ENCODE results near the gene ZNF827.

The ZNF827 gene

DNA sequence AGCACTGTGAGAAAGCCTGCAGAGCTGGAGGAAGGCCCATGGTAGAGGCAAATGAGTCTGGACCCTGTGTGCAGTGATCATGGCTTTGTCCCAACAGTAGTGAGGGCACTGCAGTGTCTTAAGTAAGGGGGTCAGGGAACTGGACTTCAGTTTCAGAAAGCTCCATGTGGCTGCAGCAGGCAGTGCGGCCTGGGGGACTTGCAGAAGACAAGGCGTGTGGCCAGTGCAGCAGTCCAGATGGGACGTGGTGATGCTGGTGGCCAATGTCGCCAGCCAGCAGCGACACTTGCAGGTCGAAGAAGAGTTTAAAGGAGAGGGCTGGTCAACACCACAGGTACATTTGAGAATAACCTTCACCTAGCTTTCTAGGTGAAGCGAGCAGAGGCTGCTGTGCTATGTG is 113.4 kb downstream of the ZNF827 start:
- DNase-seq, result no peak

DNA sequence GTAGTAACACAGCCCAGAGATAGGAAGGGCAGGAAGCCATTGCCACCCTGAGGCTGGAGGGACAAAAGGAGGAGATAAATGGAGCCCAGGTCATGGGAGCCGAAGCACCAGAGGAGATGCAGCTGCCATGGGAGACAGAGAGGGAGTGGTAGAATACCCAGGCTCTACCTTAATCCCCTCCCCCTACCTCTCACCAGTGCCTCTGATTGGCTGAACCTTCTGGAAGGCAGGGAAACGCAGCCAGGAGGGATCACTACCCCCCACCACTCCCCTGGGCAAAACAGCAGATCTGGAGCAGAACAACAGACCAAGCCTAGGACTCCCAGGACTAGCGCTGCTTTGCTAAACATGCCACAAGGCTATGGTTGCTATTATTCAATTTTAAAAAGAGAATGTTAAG is 114.2 kb downstream of the ZNF827 start:
- DNase-seq, result no peak

DNA sequence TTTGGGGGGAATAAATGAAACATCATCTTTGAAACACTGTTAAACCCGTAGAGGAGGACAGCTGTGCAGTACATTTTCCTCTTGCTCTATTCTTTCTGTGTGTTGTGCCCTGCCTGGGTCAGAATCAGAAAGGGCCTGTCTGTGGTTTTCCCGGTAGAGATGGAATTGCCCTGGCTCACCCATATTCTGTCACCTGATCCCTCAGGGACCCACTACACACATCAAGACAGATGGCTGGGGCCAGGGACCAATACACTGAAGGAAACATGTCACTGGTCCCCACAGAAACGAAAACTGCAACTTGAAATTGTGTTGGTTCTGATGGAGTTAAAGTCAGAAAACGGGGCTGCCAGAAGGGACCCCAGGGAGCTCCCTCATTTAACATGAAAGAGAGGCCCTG is 114.9 kb downstream of the ZNF827 start:
- DNase-seq, result no peak

DNA sequence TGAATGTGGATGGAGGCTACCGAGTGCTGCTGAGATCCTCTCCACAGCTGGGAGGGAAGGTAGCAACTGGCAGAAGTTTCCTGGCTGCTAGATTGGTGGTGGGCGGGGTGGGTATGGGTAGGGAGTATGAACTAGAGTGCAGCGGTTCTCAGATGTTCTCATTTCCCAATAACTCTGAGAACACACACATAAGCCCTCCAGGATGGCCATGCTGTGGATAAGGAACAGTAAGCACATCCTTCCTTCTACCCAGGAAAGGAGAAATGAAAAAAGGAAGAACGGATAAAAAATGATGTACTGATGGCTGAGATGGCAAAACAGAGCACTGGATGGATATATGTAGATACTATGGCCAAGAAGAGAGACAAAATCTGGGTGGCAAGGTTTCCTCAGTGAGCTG is 116.0 kb downstream of the ZNF827 start:
- no peak for DNase-seq

DNA sequence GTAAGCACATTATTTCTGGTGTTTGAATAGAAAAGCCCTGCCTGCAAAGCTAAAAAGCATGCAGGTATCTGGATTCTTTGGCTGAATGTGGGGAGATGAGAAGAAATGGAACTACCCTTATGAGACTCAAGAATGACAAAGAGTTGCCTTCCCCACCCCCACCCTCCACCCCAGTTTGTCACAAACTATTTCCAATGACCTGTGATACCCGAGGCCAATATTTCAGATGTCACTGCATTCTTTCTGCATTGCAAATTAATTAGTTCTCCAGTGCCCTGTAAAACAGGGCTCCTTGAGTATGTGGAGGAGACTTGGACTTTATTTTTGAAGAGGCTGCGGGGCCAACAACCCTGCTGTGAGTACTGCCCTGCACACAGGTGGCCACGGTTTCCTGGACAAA is 116.4 kb downstream of the ZNF827 start:
- no peak for DNase-seq

DNA sequence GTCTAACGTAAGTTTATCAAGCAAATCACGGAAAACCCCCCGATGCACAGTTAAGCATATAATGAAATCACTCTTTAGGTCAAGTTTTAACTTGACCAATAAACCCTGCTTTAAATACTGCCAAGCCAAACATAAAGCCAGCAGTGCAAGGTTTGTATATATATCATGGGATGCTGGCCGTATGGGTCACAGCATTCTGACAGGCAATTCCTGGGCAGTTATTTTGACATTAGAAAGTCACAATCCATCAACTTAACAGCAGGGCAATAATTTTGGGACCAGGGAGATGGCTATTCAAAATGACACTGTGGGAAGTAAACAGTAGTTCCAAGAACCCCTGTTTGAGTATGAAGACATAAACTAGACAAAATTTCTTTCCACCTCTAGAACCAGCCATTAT is 116.9 kb downstream of the ZNF827 start:
- DNase-seq, result peak; percentile 18

DNA sequence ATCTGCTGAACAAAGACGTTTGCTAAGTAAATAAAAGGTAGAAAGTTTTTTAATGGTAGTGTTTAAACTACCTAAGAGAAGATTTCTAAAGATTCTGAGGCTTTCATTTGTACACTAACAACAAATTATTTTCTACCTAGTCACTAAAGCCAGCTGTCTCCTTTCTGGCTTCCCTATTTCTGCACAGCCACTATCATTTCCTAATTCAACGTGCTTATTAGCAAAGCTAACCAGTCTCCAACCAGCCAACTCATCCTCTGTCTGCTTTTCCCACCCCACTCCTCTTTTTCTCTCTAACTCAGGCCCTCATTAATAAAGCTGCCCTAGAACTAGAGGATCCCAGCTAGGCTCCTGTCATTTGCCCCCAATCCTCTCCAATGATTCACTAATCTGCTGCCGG is 118.2 kb downstream of the ZNF827 start:
- DNase-seq, result no peak

DNA sequence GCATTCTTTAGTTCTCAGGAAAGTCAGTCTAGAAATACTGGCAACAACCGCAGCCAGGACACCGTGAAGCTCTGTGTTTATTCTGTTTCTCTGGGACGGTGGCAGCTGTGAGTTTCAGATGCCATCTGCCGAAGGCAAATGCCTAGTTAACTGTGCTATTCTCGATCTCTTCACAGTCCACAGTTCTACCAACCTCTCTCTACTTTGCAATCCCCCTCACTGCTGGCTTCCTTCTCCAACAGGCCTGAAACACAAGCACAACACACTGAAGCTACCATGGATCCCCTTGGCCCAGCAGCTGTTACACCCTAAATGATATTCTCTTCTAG is 118.8 kb downstream of the ZNF827 start:
- no peak for DNase-seq

DNA sequence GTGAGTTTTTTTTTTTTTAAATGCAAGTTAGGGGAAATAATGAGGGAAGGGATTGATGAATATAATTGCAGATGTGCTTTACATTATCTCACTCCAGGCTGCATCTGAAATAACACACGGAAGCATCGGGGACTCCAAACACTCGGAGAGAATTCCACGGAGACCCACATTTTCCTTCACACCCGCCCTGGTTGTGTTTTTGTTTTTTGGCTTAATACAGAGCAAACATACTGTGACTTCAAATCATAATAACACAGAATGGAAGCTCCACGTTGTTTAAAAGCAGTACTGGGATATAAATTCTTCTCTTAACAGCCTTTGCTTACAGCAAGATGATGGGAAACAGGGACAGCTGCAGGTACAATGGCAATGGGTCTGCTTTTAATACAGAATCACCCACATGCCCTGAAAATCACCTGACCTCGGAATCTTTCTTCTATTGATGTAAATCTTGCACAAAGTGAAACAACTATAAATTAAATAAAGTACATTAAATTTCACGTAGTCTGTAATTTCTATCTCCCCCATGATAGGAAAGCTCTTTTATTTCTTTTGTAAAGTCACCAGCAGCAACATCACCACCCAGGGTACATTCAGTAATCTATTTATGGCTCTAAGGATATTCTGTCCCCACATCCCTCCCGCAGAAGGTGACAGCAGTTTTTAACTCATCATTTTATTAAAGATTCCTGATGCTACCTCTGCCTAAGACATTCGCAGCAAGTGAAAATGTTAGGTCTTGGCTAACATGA is 119.3 kb downstream of the ZNF827 start:
- DNase-seq, result no peak

DNA sequence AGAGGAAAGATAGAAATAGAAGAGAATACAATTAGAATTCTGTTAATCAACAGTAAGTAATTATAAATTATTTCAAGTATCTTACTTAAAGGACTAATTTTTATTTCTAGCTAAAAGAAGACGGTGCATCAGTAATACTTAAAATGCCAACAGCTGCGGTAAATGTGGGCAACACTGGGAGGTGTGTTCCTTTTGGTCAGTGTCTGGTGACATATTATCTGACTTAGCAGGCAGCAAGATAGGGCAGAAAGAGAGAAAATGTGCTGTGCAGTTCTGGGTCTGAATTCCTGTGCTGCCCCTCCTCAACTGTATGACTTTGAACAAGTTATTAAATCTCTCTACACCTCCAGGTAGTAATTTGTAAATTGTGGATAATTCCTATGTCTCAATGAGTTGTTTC is 120.6 kb downstream of the ZNF827 start:
- DNase-seq, result no peak

DNA sequence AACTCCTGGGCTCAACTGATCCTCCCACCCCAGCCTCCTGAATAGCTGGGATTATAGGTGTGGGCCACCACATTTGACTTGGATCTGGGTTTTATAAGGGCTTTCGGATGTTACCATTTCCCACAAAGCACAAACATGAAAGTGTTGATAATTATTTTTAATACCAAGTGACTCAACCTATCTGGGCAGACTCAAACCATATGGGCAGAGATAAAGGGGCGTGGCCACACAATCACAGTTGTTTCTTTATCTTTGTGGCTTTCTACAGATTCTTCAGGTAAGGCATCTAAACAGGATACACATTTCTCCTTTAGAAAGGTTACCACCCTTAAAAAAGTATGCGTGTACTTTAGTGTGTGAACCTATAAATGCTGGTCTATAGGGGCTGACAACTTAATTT is 122.5 kb downstream of the ZNF827 start:
- no peak for DNase-seq

DNA sequence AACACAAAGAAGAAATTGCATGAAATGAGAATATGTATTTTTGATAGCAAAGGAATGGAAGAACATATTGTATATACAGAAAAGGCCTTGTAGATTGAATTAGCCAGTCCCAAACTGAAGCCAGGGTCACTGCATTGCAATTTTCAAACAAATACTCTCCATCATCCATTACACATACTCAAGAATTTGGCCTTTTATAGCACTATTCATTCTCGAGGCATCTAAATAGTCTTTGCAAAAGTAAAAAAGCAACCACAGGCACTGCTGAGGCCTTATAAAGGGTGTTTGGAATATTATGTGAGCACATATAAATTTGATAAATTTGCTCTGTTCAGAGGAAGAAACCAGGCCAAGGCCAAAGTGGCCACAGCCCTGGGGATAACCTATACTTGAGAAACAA is 123.0 kb downstream of the ZNF827 start:
- DNase-seq, result no peak

DNA sequence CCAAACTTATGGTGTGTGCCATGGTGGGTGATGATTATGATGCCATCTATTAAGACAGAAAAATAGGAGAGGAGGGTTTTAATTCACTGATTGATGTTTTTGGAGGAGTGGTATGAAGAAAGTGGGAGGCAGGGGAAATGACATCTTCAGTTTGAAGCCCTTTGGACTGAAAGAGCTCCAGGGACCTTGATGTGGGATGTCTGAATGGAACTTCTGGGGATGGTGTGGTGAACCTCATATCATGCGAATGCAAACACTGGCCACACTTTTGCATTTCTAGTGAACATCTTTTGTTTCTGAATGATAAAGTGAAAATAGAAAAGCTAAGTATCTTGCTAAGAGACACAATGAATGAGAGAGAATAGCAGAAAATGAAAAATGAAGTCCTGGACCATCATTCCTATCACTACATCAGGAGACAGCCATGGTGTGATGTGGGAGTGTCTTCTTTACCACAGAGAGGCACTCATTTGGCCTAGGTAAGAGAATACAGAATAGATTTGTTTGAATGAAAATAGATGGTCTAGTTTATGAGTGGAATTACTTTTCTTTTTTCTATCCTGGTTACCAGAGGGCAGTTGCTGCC is 123.5 kb downstream of the ZNF827 start:
- DNase-seq, result no peak

DNA sequence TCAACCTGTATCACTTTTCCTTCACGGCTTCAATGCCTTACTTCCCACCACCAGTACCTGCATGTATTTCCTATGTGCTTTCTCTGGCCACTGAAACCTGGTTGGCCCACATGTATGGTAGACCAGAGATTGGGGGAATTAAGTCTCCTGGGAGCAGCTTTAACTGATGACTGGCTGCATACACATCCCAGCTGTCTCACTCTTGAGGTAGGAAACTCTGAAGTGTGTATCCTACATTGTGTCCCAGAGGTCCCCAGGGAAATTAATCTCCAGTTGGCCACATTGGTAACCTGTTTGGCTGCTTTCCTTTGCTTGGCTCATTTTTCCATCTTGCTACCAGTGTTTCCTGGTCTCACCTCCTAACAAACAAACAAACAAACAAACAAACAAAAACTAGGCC is 124.4 kb downstream of the ZNF827 start:
- no peak for DNase-seq

DNA sequence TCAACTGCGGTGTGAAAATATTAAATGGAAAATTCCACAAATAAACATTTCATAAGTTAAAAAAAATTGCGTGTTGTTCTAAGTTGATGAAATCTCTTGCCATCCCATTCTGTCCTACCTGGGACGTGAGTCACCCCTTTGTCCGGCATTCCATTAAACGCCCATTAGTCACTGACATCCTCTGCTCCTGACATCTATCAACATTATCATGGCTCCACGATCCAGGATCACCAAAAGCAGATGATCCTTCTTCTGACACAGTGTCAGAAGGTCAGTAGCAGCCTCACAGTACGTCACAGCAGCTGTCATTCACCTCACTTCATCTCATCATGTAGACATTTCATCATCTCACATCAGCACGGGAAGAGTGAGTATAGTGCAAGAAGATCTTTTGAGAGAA is 125.7 kb downstream of the ZNF827 start:
- no peak for DNase-seq

DNA sequence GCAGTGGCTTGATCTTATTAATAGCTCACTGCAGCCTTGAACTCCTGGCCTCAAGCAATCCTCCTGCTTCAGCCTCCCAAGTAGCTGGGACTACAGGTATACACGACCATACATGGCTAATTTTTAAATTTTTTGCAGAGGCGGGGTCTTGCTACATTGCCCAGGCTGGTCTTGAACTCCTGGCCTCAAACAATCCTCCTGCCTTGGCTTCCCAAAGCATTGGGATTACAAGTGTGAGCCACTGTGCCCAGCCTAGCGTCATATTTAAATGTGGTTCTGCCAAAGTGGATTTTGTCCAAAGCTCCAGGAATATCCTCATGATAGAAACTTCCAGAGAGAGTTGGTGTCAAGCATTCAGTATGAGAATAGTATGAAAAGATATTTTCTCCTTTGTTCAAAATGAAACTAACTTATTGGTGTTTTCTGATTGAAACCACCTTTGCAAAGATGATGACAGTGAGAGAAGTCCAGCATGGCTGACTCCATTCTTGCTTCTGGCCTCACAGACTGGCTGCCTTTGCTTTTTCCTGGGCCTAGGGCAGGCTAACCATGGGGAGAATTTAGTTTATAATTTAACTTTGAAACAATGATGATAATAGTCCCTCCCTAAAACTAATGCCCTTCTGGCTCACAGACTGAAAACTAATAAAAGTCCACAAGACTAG is 129.6 kb downstream of the ZNF827 start:
- no peak for DNase-seq

DNA sequence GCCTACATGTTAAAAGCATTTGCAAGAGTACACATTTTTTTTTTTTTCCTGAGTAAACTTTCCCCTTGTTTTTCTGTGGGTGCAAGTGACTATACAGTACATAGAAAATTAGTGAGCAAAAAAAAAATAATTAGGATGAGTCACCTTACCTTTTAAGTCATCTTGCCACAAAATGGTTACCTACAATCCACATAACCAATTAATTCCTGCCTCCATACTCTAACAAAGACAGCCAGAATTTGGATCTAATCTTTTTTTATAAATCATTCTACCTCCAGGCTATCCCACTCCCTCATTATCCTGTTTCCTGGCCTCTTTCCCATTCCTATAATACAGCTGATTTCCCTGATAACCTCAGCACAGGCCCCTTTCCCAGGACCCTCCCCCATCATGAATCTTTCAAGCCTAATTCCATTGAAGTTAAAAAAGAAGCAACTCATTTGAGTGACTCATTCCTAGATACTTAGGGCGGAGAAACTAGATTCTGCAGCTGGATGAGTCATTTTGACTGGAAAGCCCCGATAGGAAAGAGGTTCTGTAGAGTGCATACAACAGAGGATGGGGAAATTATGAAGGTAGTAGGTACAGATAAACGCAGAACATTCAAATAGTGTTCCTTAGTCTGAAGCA is 130.5 kb downstream of the ZNF827 start:
- DNase-seq, result no peak

DNA sequence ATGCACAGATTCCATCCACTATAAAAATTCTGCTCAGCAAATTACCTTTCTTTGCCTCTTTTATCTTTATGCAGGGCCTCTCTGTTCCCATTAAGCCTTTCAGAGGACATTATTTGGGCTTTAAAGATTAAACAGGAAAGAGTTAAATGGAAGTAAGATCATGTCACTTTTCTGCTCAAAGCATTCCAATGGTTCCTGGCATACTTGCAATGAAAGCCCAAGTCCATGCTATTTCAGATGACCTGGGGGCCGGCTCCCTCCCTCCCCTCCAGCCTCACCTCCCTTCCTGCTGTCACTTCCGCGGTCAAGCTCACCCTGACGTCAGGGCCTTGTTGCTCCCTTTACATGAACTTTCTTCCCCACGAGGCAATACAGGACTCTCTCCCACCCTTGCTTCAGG is 133.1 kb downstream of the ZNF827 start:
- no peak for DNase-seq

DNA sequence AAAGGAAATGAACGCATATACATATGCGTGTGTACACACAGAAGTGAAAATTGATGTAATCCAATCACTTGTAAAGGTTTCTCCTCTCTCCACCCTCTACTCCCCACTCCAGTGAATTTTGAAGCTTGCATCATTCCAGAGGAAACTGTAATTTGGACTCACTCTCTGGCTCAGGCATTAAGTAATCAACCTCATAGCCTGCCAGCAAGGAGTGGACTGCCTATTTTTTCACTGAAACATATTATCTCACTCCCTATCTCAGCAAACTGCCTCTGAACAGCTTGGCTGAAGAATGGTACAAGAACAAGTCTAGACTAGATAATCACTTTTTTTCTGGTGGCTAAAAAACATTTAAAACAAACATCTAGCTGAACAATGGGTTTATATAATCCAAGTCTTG is 134.5 kb downstream of the ZNF827 start:
- no peak for DNase-seq

DNA sequence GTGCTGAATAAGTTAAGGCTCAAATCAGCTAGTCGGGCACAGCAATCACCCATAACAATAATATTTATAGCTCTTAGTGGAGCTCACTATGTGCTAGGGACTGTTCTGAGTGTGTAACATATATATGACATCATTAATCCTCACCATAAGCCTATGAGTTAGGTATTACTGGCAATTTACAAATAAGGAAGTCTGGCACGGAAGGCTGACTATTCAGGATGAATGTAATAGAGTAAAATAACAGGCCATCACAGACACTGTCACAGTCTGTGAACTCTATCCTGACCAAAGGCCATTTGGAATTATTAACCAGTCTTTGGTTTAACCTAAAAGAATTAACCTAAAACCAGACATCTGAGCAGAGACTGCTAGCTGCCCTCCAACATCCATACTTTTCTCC is 139.4 kb downstream of the ZNF827 start:
- no peak for DNase-seq

DNA sequence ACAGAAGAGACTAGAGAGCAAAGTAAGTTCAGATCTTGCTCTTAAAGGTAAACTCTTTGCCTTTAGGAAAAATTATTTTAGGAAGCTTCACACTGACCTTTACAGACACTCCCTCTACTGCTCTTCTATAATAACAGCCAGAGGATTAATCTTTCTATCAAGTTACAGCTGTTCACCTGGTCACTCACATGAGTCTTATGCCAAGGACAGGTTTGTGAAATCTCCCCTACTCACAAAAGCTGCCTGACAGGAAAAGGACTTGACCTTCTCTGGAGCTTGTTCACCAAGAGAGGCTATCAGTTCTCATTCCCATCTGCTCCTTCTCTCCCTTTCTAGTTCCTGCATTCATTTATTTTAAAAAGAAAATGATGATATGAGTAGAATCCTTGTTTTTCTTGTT is 141.3 kb downstream of the ZNF827 start:
- DNase-seq, result no peak

DNA sequence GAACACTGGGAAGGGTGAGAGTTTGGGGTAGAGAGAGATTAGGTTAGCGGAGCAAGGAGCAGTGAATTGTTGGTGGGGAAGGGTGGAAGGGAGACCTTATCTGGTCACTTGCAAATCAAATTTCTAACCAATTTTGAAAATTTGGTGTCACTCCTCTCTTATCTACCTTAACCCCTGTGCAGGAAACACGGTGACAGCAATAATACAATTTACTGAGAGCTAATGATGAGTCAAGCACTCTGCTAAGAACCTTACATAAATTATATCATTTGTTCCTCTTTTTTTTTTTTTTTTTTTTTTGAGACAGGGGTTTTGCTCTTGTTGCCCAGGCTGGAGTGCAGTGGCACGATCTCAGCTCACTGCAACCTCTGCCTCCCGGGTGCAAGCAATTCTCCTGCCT is 142.3 kb downstream of the ZNF827 start:
- no peak for DNase-seq

DNA sequence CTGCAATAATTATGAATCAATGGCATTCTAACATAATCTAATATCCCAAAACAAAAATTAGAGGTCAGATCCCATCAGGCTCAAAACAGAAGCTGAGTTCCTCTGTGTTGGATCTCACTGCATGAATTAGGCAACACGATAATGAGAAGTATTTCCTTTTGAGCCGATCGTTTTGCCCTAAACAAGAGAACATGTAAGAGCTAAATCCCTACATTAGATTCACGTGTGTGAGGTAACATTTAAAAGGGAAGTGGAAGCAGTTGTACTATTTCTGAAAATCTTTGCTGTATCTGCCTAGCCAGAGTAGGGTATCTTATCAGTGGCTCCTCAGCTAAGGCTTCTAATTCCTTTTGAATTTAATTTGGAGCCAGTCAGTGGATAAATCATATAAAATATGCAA is 143.1 kb downstream of the ZNF827 start:
- no peak for DNase-seq

DNA sequence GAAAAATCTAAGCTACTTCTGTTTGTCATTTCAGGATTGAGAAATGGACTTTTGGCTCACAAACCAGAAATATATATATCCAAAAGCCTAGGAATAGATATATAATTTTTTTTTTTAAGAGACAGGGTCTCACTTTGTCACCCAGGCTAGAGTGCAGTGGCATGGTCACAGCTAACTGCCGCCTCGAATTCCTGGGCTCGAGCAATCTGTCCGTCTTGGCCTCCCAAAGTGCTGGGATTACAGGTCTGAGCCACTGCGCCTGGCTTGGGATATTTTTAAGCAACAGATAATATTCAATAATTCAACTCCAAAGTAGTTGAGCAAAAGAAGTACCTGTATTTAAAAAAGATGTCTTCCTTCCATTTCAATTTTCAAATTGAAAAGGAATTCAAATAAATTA is 146.2 kb downstream of the ZNF827 start:
- no peak for DNase-seq
